K562 (cell line): ENCODE results near the gene FUBP3. TPM values are rescaled to one million over a fixed set of nuclear protein-coding genes. Genes with fewer than 3 reads are reported as not detected.

ENCODE experiments used
- ADNP ChIP-seq: fragments of 200-800 bp; sonication (Bioruptor generic); IDR thresholded peaks from 2 replicates; pipeline ENCODE4 v1.6.1; 2016; ENCODE audit warnings: missing genetic modification characterization, missing compliant biosample characterization
- BCLAF1 ChIP-seq, 2 experiments: fragments of 450-650 bp in 1 of 2; IDR thresholded peaks; 2 replicates each; pipeline ENCODE4 v1.6.1; 2011 to 2017; ENCODE audit warnings: low read depth in 2 of 2, antibody characterized with exemption in 1 of 2, borderline replicate concordance in 1 of 2, low read length in 1 of 2, mild to moderate bottlenecking in 1 of 2, mixed read lengths in 1 of 2; ENCODE audit not compliant: control insufficient read depth in 1 of 2
- EWSR1 ChIP-seq: fragments of 450-650 bp; IDR thresholded peaks from 2 replicates; pipeline ENCODE4 v1.6.1; 2018; ENCODE audit warnings: borderline replicate concordance, mild to moderate bottlenecking, low read depth, moderate library complexity; ENCODE audit not compliant: partially characterized antibody
- HNRNPL ChIP-seq: fragments of 200-400 bp; formaldehyde crosslinking; IDR thresholded peaks from 2 replicates; pipeline ENCODE4 v1.6.1; 2017; ENCODE audit warnings: low read depth, mild to moderate bottlenecking, low read length
- RBM25 ChIP-seq: fragments of 200-400 bp; formaldehyde crosslinking; IDR thresholded peaks from 2 replicates; pipeline ENCODE4 v1.6.1; 2018; ENCODE audit warnings: low read length, low read depth, moderate library complexity; ENCODE audit not compliant: severe bottlenecking
- RHOXF2B ChIP-seq: fragments of 250-450 bp; sonication (Bioruptor Pico); conservative IDR thresholded peaks from 2 replicates; pipeline ENCODE4 v1.5.1; 2021
- SIX5 ChIP-seq, 2 experiments: IDR thresholded peaks; 2 replicates each; pipeline ENCODE4 v1.6.1; 2011; ENCODE audit warnings: low read length in 2 of 2, borderline replicate concordance in 1 of 2, low read depth in 1 of 2, mild to moderate bottlenecking in 1 of 2, moderate library complexity in 1 of 2; ENCODE audit not compliant: insufficient read depth in 1 of 2
- SMARCA5 ChIP-seq: fragments of 450-650 bp; IDR thresholded peaks from 2 replicates; pipeline ENCODE4 v1.6.1; 2016
- TAF9B ChIP-seq: fragments of 450-650 bp; IDR thresholded peaks from 2 replicates; pipeline ENCODE4 v1.6.1; 2018; ENCODE audit warnings: mild to moderate bottlenecking; ENCODE audit not compliant: partially characterized antibody
- ZNF124 ChIP-seq: sonication (generic); formaldehyde crosslinking; IDR thresholded peaks from 2 replicates; pipeline ENCODE4 v1.8.1; 2022; ENCODE audit warnings: missing genetic modification reagents
- polyA plus RNA-seq, 8 experiments: library from polyadenylated mRNA; depleted of rRNA in 4 of 8; stranded (reverse) in 5 of 8; unstranded in 3 of 8; fragments of >200 nt; fragmentation: Nextera tagmentation in 2 of 8; fragmentation: Illumina TruSeq in 1 of 8; extraction: Ambion mirVana in 2 of 8; extraction: Trizol in 1 of 8; gene quantifications; 2 replicates each; pipeline versions ENCODE4 v1.2.1 to v1.2.3, GENCODE V29; 2011 to 2014; ENCODE audit warnings: inconsistent platforms in 1 of 8, missing spikeins in 1 of 8
- total RNA-seq, 7 experiments: library from RNA; depleted of rRNA in 6 of 7; stranded (reverse); fragments of >200 nt in 6 of 7; fragmentation: Illumina TruSeq in 2 of 7; extraction: Trizol in 2 of 7; gene quantifications; 2 replicates each; pipeline versions ENCODE4 v1.2.1 to v1.2.3, GENCODE V29; 2011 to 2021; ENCODE audit warnings: low replicate concordance in 1 of 7
- TF ChIP-seq, protein P1 (sequence below), 2 experiments: fragments of 450-650 bp; IDR thresholded peaks; 2 replicates each; pipeline ENCODE4 v1.6.1; 2018; ENCODE audit warnings: mild to moderate bottlenecking in 2 of 2, low read depth in 1 of 2; ENCODE audit not compliant: partially characterized antibody in 2 of 2
- TF ChIP-seq, protein P2 (sequence below): fragments of 200-400 bp; formaldehyde crosslinking; IDR thresholded peaks from 2 replicates; pipeline ENCODE4 v1.6.1; 2017; ENCODE audit warnings: mild to moderate bottlenecking, low read depth, low read length, moderate library complexity
- TF ChIP-seq, protein P3 (sequence below): sonication (generic); formaldehyde crosslinking; IDR thresholded peaks from 2 replicates; pipeline ENCODE4 v1.9.0; 2022; ENCODE audit warnings: mild to moderate bottlenecking, missing genetic modification reagents
- TF ChIP-seq, protein P4 (sequence below): fragments of 250-450 bp; sonication (Bioruptor Pico); IDR thresholded peaks from 2 replicates; pipeline ENCODE4 v1.5.1; 2021; ENCODE audit warnings: mild to moderate bottlenecking

Gene FUBP3
- total and polyA plus RNA-seq, 9 of the 15 experiments (the other 6 are each of a cell fraction or from before 2014, with no cell fraction given), result 3.0 to 64.0 (median 48.1) TPM

- peak in 1 of 2 experiments; percentile 81; a peak in 1 of 4 replicates for TF ChIP-seq BCLAF1 (IDR thresholded peaks at IDR 0.05; ENCODE audit: borderline replicate concordance in 1 of 2, control insufficient read depth in 1 of 2, low read depth in 2 of 2, low read length in 1 of 2)
- no peak for TF ChIP-seq RHOXF2B (CRISPR knock-in tag)
- no peak for TF ChIP-seq SMARCA5
- peak in 1 of 2 experiments; percentile 35; a peak in 1 of 4 replicates for TF ChIP-seq SIX5 (IDR thresholded peaks at IDR 0.05; ENCODE audit: borderline replicate concordance in 1 of 2, insufficient read depth in 1 of 2, low read depth in 1 of 2, low read length in 2 of 2)
- TF ChIP-seq HNRNPL, result no peak
- TF ChIP-seq EWSR1, result no peak
- TF ChIP-seq, protein P1, sequence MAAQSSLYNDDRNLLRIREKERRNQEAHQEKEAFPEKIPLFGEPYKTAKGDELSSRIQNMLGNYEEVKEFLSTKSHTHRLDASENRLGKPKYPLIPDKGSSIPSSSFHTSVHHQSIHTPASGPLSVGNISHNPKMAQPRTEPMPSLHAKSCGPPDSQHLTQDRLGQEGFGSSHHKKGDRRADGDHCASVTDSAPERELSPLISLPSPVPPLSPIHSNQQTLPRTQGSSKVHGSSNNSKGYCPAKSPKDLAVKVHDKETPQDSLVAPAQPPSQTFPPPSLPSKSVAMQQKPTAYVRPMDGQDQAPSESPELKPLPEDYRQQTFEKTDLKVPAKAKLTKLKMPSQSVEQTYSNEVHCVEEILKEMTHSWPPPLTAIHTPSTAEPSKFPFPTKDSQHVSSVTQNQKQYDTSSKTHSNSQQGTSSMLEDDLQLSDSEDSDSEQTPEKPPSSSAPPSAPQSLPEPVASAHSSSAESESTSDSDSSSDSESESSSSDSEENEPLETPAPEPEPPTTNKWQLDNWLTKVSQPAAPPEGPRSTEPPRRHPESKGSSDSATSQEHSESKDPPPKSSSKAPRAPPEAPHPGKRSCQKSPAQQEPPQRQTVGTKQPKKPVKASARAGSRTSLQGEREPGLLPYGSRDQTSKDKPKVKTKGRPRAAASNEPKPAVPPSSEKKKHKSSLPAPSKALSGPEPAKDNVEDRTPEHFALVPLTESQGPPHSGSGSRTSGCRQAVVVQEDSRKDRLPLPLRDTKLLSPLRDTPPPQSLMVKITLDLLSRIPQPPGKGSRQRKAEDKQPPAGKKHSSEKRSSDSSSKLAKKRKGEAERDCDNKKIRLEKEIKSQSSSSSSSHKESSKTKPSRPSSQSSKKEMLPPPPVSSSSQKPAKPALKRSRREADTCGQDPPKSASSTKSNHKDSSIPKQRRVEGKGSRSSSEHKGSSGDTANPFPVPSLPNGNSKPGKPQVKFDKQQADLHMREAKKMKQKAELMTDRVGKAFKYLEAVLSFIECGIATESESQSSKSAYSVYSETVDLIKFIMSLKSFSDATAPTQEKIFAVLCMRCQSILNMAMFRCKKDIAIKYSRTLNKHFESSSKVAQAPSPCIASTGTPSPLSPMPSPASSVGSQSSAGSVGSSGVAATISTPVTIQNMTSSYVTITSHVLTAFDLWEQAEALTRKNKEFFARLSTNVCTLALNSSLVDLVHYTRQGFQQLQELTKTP (IDR thresholded peaks at IDR 0.05; ENCODE audit: low read depth in 1 of 2, partially characterized antibody in 2 of 2), result peak in 1 of 2 experiments; percentile 62
- TF ChIP-seq, protein P2, sequence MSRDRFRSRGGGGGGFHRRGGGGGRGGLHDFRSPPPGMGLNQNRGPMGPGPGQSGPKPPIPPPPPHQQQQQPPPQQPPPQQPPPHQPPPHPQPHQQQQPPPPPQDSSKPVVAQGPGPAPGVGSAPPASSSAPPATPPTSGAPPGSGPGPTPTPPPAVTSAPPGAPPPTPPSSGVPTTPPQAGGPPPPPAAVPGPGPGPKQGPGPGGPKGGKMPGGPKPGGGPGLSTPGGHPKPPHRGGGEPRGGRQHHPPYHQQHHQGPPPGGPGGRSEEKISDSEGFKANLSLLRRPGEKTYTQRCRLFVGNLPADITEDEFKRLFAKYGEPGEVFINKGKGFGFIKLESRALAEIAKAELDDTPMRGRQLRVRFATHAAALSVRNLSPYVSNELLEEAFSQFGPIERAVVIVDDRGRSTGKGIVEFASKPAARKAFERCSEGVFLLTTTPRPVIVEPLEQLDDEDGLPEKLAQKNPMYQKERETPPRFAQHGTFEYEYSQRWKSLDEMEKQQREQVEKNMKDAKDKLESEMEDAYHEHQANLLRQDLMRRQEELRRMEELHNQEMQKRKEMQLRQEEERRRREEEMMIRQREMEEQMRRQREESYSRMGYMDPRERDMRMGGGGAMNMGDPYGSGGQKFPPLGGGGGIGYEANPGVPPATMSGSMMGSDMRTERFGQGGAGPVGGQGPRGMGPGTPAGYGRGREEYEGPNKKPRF, result no peak
- TF ChIP-seq ZNF124 (CRISPR knock-in tag), result no peak
- no peak for TF ChIP-seq RBM25
- peak; percentile 72 for TF ChIP-seq TAF9B
- TF ChIP-seq, protein P3, sequence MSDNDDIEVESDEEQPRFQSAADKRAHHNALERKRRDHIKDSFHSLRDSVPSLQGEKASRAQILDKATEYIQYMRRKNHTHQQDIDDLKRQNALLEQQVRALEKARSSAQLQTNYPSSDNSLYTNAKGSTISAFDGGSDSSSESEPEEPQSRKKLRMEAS (CRISPR knock-in tag), result peak; percentile 86
- TF ChIP-seq ADNP (tag), result no peak
- TF ChIP-seq, protein P4, sequence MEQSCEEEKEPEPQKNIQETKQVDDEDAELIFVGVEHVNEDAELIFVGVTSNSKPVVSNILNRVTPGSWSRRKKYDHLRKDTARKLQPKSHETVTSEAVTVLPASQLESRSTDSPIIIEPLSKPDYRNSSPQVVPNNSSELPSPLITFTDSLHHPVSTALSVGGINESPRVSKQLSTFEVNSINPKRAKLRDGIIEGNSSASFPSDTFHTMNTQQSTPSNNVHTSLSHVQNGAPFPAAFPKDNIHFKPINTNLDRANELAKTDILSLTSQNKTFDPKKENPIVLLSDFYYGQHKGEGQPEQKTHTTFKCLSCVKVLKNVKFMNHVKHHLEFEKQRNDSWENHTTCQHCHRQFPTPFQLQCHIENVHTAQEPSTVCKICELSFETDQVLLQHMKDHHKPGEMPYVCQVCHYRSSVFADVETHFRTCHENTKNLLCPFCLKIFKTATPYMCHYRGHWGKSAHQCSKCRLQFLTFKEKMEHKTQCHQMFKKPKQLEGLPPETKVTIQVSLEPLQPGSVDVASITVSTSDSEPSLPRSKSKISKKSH (CRISPR knock-in tag), result no peak
Measured at GRCh38 chr9:130578865-130579737, at the start of gene FUBP3 (continued).
